Adrenal gland (tissue), 12 donors: ENCODE results near the gene FCN3. TPM values are rescaled to one million over a fixed set of nuclear protein-coding genes. Genes with fewer than 3 reads are reported as not detected.
A peak's percentile ranks its signal among the peaks of the same experiment; 100 is the strongest.

Experiments
- DNase-seq, 7 donors: peaks; one replicate each; pipeline ENCODE4 v3.0.0-alpha.2; 2019 to 2020
- H3K27ac ChIP-seq, 5 donors: fragments of 200-600 bp; sonication (generic) in 4 of 5; 1 replicate in 3 of 5; 2 replicates in 2 of 5; pipeline versions ENCODE4 v1.5.1 to v1.8.0; 2016 to 2020; ENCODE audit warnings: mild to moderate bottlenecking in 1 of 5
- H3K27me3 ChIP-seq: fragments of 200-600 bp; 2 replicates; pipeline ENCODE4 v1.8.0; 2021
- H3K36me3 ChIP-seq, 2 donors: fragments of 200-600 bp; replicated peaks in 1 of 2; 1 replicate in 1 of 2; 2 replicates in 1 of 2; pipeline versions ENCODE4 v1.5.1 to v1.8.0; 2018 to 2022
- H3K4me1 ChIP-seq, 2 donors: fragments of 200-600 bp; replicated peaks in 1 of 2; 1 replicate in 1 of 2; 2 replicates in 1 of 2; pipeline versions ENCODE4 v1.5.1 to v1.8.0; 2018 to 2021
- H3K4me3 ChIP-seq, 4 donors: fragments of 200-600 bp; sonication (generic) in 3 of 4; one replicate each; pipeline ENCODE4 v1.5.1; 2016 to 2018
- H3K9me3 ChIP-seq, 3 donors: fragments of 200-600 bp; sonication (generic) in 1 of 3; replicated peaks in 1 of 3; 1 replicate in 2 of 3; 2 replicates in 1 of 3; pipeline versions ENCODE4 v1.5.1 to v1.8.0; 2016 to 2021
- CTCF ChIP-seq, 6 experiments: fragments of 450-650 bp in 4 of 6; fragments of 200-600 bp in 2 of 6; sonication (generic) in 1 of 6; IDR thresholded peaks; 1 replicate in 5 of 6; 2 replicates in 1 of 6; pipeline versions ENCODE4 v1.5.1 to v1.8.0; 2016 to 2021; ENCODE audit warnings: antibody characterized with exemption in 6 of 6, mild to moderate bottlenecking in 2 of 6, moderate library complexity in 1 of 6
- POLR2A ChIP-seq, 2 donors: fragments of 450-650 bp; IDR thresholded peaks; one replicate each; pipeline ENCODE4 v1.6.1; 2017; ENCODE audit warnings: antibody characterized with exemption in 2 of 2, mild to moderate bottlenecking in 2 of 2, moderate library complexity in 1 of 2
- WGBS, 4 donors: extraction: QIAGEN DNeasy Blood & Tissue Kit in 2 of 4; methylation state at CpG; one replicate each; pipeline versions ENCODE4 v1.1.5 to v1.1.7; 2013 to 2017; 5-methylcytosine and 5-hydroxymethylcytosine counted together
- intact Hi-C, 2 donors: fragments of 100-400 bp; cut with DNase I; formaldehyde crosslinking; loops; one replicate each; pipeline versions ENCODE4 v1.14.1 to v1.15.0; 2022 to 2023
- polyA plus RNA-seq, 3 donors: library from polyadenylated mRNA; stranded (reverse); fragments of 200-250 nt in 2 of 3; fragments of 350-450 nt in 1 of 3; fragmentation: Illumina TruSeq in 1 of 3; extraction: RNeasy Lipid Tissue Mini Kit (QIAGEN cat#74804) in 1 of 3; gene quantifications; one replicate each; pipeline ENCODE4 v1.2.3, GENCODE V29; 2013 to 2014
- total RNA-seq, 9 donors: library from RNA; depleted of rRNA in 4 of 9; stranded (reverse); fragments of >200 nt in 4 of 9; fragments of 120-200 nt in 1 of 9; fragmentation: NEBNext Ultra II Directional in 1 of 9; extraction: Animal tissue kit (Norgen Biotek cat#: 25700) in 1 of 9; gene quantifications; one replicate each; pipeline versions ENCODE4 v1.1.0 to v1.2.4, GENCODE V29; 2013 to 2023
- donor health status: healthy with polysubstance abuse.
- donor health status: Bipolar disorder and iron deficiency.
- donor health status: DM: yes; HTN: yes; CAD: no.
- donor health status: DM: no; HTN: no; CAD: no.
- donor health status: DM: no; HTN: no; CAD: no.
- donor health status: DM: yes; HTN: yes; CAD: no.

The FCN3 gene
- total and polyA plus RNA-seq, 12 donors = 6.3 to 83.3 (median 32.0) TPM

GRCh38 chr1:27417713-27418112 lies 43.1 kb upstream of the FCN3 start:
- Histone ChIP-seq H3K9me3 (no peaks in the 10 kb centered on the region), H3K27me3 (no peaks in the 10 kb centered on the region), H3K4me3 (no peak overlapping the region), H3K27ac (peak overlapping the region in 4 of 5 donors; percentile 12 to 78 (median 70)), H3K36me3 (peaks cover 0 to 52% of the 10 kb centered on the region in 2 donors), H3K4me1 (peaks cover 32 to 49% of the 10 kb centered on the region in 2 donors)
- intact Hi-C loops = no loop called here
- DNase-seq = no peak
- TF ChIP-seq CTCF (IDR thresholded peaks at IDR 0.05) = no peak
- no peak for TF ChIP-seq POLR2A (IDR thresholded peaks at IDR 0.05)
- WGBS, 4 donors = 83 to 93% (median 91%) methylated on average over 3 of the region's 3 CpGs

DNA sequence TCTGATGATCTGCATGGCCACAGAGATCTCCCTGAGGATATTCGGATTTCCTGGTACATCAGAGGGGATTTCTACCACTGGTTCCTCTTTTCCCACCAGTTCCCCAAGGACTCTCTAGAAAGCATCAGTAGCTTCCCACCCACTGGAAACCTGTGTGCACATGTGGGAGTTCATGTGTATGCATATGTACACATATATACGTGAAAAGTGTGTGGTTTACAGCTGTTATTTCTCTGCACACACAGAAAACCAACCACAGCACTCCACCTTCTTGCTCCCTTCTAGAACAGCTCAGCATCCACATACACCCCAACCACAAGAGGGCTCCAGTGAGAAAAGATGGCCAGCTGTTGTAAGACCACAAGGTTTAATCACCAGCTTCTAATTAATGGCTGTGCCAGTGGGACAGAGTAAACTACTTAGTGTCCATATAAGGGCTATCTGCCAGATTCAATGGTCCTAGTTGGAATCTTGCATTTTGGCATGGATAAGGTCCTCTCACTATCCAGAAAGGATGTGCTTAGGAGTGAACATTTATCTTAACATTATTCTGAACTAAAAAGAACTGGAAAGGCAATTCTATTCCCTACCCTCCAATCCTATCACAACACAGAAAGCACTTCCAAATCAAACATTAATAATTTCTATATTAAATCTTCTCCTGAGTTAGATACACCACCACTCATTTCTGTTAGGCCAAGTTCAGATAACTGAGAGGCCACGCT lies 41.9 kb upstream of the FCN3 start:
- H3K4me3 ChIP-seq = no peak overlapping the region
- WGBS, 4 donors = 71 to 82% (median 78%) methylated on average over 3 of the region's 3 CpGs
- H3K4me1 ChIP-seq = peaks cover 32 to 50% of the 10 kb centered on the region in 2 donors
- peak; percentile 47 to 66 (median 60) for TF ChIP-seq CTCF (IDR thresholded peaks at IDR 0.05)
- no peak for TF ChIP-seq POLR2A (IDR thresholded peaks at IDR 0.05)
- H3K9me3 ChIP-seq = no peaks in the 10 kb centered on the region
- DNase-seq = peak in 6 of 7 donors; percentile 47 to 84 (median 63)
- intact Hi-C loops = no loop called here
- H3K36me3 ChIP-seq = peaks cover 0 to 64% of the 10 kb centered on the region in 2 donors
- H3K27me3 ChIP-seq = no peaks in the 10 kb centered on the region
- H3K27ac ChIP-seq = peak overlapping the region in 1 of 5 donors; percentile 75

DNA sequence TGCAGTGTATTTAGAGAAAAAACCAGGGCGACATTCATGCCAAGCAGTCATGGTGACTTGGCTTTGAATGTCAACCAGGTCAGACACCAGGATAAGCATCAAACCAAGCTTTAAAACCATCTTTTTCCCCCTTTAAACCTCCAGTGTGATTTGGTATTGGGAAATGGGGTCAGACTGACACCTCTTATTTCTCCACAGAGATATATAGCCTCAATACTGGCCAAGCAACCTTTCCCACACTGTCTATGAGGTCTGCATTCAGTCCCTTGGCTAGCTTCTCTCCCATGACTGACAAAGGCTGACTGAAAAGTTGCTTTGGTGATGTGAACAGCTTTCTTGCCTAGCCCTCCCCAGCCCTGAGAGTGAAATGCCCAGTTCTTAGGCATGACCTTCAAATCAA lies 39.5 kb upstream of the FCN3 start:
- Histone ChIP-seq H3K4me3 (no peak overlapping the region), H3K36me3 (peaks cover 0 to 86% of the 10 kb centered on the region in 2 donors), H3K9me3 (no peaks in the 10 kb centered on the region), H3K4me1 (peaks cover 27 to 46% of the 10 kb centered on the region in 2 donors), H3K27ac (peak overlapping the region in 4 of 5 donors; percentile 50 to 76 (median 61)), H3K27me3 (no peaks in the 10 kb centered on the region)
- intact Hi-C loops = no loop called here
- no peak for TF ChIP-seq POLR2A (IDR thresholded peaks at IDR 0.05)
- no peak for TF ChIP-seq CTCF (IDR thresholded peaks at IDR 0.05)
- WGBS, 4 donors = 64 to 95% (median 91%) methylated on average over 1 of the region's 1 CpG
- no peak for DNase-seq

DNA sequence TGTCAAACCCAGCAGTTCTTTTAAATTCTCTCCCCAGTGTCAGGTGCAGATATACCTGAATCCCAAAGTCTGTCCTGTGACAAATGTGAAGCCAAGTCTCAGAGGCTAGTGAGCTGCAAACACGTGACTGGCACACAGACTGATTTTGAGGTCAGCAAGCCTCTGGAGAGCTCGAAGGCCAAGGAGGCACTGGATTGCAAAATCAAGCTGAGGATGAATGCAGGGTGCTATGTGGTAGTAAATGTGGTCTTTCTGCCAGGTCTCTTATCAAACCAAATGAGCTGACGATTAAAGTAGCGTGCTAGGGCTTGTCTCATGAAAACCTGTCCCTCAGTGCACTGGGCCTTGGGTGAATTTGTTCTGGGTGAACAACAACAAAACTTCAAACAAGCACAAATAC lies 38.4 kb upstream of the FCN3 start:
- whole genome bisulfite sequencing, 4 donors = 33 to 56% (median 39%) methylated on average over 2 to 4 of the region's 4 CpGs
- H3K36me3 ChIP-seq = peaks cover 0 to 92% of the 10 kb centered on the region in 2 donors
- peak overlapping the region; percentile 9 to 76 (median 53) for H3K27ac ChIP-seq

More for the DNA sequence above, 38.4 kb upstream of the FCN3 start:
- no peak for TF ChIP-seq CTCF (IDR thresholded peaks at IDR 0.05)
- TF ChIP-seq POLR2A (IDR thresholded peaks at IDR 0.05) = no peak
- intact Hi-C loops = no loop called here
- no peak overlapping the region for H3K4me3 ChIP-seq
- peak in 6 of 7 donors; percentile 74 to 90 (median 85) for DNase-seq
- no peaks in the 10 kb centered on the region for H3K9me3 ChIP-seq
- H3K4me1 ChIP-seq = peaks cover 17 to 35% of the 10 kb centered on the region in 2 donors
- H3K27me3 ChIP-seq = no peaks in the 10 kb centered on the region
